SJCRH30 (cell line): ENCODE data around the gene DAPK2. TPM values are rescaled to one million over a fixed set of nuclear protein-coding genes. Genes with fewer than 3 reads are reported as not detected.

Experiments used
- DNase-seq, 2 experiments: peaks; one replicate each; pipeline ENCODE4 v3.0.0-alpha.2; 2015 to 2020
- H3K27ac ChIP-seq: fragments of 250-450 bp; sonication (Bioruptor Pico); 2 replicates; pipeline ENCODE4 v1.5.1; 2020; ENCODE audit warnings: mild to moderate bottlenecking, moderate library complexity
- H3K27me3 ChIP-seq: fragments of 250-450 bp; sonication (Bioruptor Pico); 2 replicates; pipeline ENCODE4 v1.5.1; 2020; ENCODE audit warnings: mild to moderate bottlenecking, moderate library complexity
- H3K36me3 ChIP-seq: fragments of 250-450 bp; sonication (Bioruptor Pico); 2 replicates; pipeline ENCODE4 v1.5.1; 2020; ENCODE audit warnings: mild to moderate bottlenecking, moderate library complexity
- H3K4me1 ChIP-seq: fragments of 250-450 bp; sonication (Bioruptor Pico); 2 replicates; pipeline ENCODE4 v1.5.1; 2020; ENCODE audit warnings: mild to moderate bottlenecking, moderate library complexity
- H3K4me3 ChIP-seq: fragments of 250-450 bp; sonication (Bioruptor Pico); 2 replicates; pipeline ENCODE4 v1.5.1; 2020; ENCODE audit warnings: mild to moderate bottlenecking, moderate library complexity
- H3K9me3 ChIP-seq: fragments of 250-450 bp; sonication (Bioruptor Pico); replicated peaks from 2 replicates; pipeline ENCODE4 v1.5.1; 2020; ENCODE audit warnings: mild to moderate bottlenecking, moderate library complexity
- total RNA-seq: library from RNA; depleted of rRNA; stranded (reverse); fragments of >200 nt; shearing (Covaris generic); gene quantifications from 2 replicates; pipeline ENCODE4 v1.2.3, GENCODE V29; 2014

Gene DAPK2
- total RNA-seq, 1 experiment from 2014 or later: 0.85 TPM

GRCh38 chr15:64003182-64003581 is 43.1 kb downstream of the DAPK2 start:
- peaks cover 16% of the 10 kb centered on the region; the same call in 1 of the 2 replicates for H3K4me1 ChIP-seq
- H3K36me3 ChIP-seq: no peaks in the 10 kb centered on the region
- no peak overlapping the region for H3K4me3 ChIP-seq
- no peak for DNase-seq
- no peaks in the 10 kb centered on the region for H3K9me3 ChIP-seq
- H3K27me3 ChIP-seq: no peaks in the 10 kb centered on the region
- no peak overlapping the region for H3K27ac ChIP-seq

- H3K4me3 ChIP-seq: no peak overlapping the region
- H3K36me3 ChIP-seq: no peaks in the 10 kb centered on the region
- H3K4me1 ChIP-seq: peaks cover 20% of the 10 kb centered on the region; the same call in 1 of the 2 replicates
- no peak overlapping the region for H3K27ac ChIP-seq
- H3K27me3 ChIP-seq: no peaks in the 10 kb centered on the region
- H3K9me3 ChIP-seq: no peaks in the 10 kb centered on the region
- DNase-seq: no peak
These were observed 45.1 kb downstream of the DAPK2 start for GRCh38 chr15:64001148-64001547.

GRCh38 chr15:64000183-64000951 is 45.9 kb downstream of the DAPK2 start:
- Histone ChIP-seq H3K36me3 (no peaks in the 10 kb centered on the region), H3K9me3 (no peaks in the 10 kb centered on the region), H3K4me1 (peaks cover 20% of the 10 kb centered on the region; the same call in 1 of the 2 replicates), H3K27me3 (no peaks in the 10 kb centered on the region), H3K27ac (no peak overlapping the region), H3K4me3 (no peak overlapping the region)
- DNase-seq: no peak

GRCh38 chr15:63999177-63999576 is 47.1 kb downstream of the DAPK2 start:
- peak; percentile 55 to 65 for DNase-seq
- Histone ChIP-seq H3K9me3 (no peaks in the 10 kb centered on the region), H3K36me3 (no peaks in the 10 kb centered on the region), H3K27ac (no peak overlapping the region), H3K4me3 (no peak overlapping the region), H3K4me1 (peaks cover 20% of the 10 kb centered on the region; the same call in 1 of the 2 replicates), H3K27me3 (no peaks in the 10 kb centered on the region)

GRCh38 chr15:63998489-63998888 is 47.8 kb downstream of the DAPK2 start:
- no peak overlapping the region for H3K27ac ChIP-seq
- H3K27me3 ChIP-seq: no peaks in the 10 kb centered on the region
- H3K9me3 ChIP-seq: no peaks in the 10 kb centered on the region
- H3K4me1 ChIP-seq: peaks cover 20% of the 10 kb centered on the region; the same call in 1 of the 2 replicates
- DNase-seq: no peak
- H3K4me3 ChIP-seq: no peak overlapping the region
- H3K36me3 ChIP-seq: no peaks in the 10 kb centered on the region

GRCh38 chr15:63997715-63998442 is 48.4 kb downstream of the DAPK2 start:
- H3K4me3 ChIP-seq: no peak overlapping the region
- DNase-seq: no peak
- peaks cover 20% of the 10 kb centered on the region; the same call in 1 of the 2 replicates for H3K4me1 ChIP-seq
- H3K27me3 ChIP-seq: no peaks in the 10 kb centered on the region
- no peaks in the 10 kb centered on the region for H3K9me3 ChIP-seq
- no peaks in the 10 kb centered on the region for H3K36me3 ChIP-seq
- no peak overlapping the region for H3K27ac ChIP-seq

- no peaks in the 10 kb centered on the region for H3K27me3 ChIP-seq
- no peaks in the 10 kb centered on the region for H3K9me3 ChIP-seq
- H3K4me1 ChIP-seq: peaks cover 20% of the 10 kb centered on the region; the same call in 1 of the 2 replicates
- no peaks in the 10 kb centered on the region for H3K36me3 ChIP-seq
- no peak overlapping the region for H3K27ac ChIP-seq
- H3K4me3 ChIP-seq: no peak overlapping the region
- no peak for DNase-seq
These were observed 49.4 kb downstream of the DAPK2 start for GRCh38 chr15:63996794-63997357.

- Histone ChIP-seq H3K27ac (no peak overlapping the region), H3K27me3 (no peaks in the 10 kb centered on the region)
- DNase-seq: no peak
These were observed 50.5 kb downstream of the DAPK2 start for GRCh38 chr15:63995789-63996188.

GRCh38 chr15:63994073-63994600 is 52.1 kb downstream of the DAPK2 start:
- no peak overlapping the region for H3K27ac ChIP-seq
- DNase-seq: no peak
- H3K4me1 ChIP-seq: peaks cover 16% of the 10 kb centered on the region; the same call in 1 of the 2 replicates
- H3K36me3 ChIP-seq: no peaks in the 10 kb centered on the region
- no peaks in the 10 kb centered on the region for H3K9me3 ChIP-seq
- no peaks in the 10 kb centered on the region for H3K27me3 ChIP-seq
- H3K4me3 ChIP-seq: no peak overlapping the region

More at GRCh38 chr15:63995789-63996188, 50.5 kb downstream of the DAPK2 start:
- H3K36me3 ChIP-seq: no peaks in the 10 kb centered on the region
- no peak overlapping the region for H3K4me3 ChIP-seq
- H3K9me3 ChIP-seq: no peaks in the 10 kb centered on the region
- peaks cover 22% of the 10 kb centered on the region; the same call in 1 of the 2 replicates for H3K4me1 ChIP-seq

GRCh38 chr15:63992300-63992699 is 54.0 kb downstream of the DAPK2 start:
- Histone ChIP-seq H3K27ac (no peak overlapping the region), H3K4me1 (0 out of 2 replicates have a peak, but pooled peaks cover 3% of the 10 kb centered on the region), H3K4me3 (no peak overlapping the region), H3K36me3 (no peaks in the 10 kb centered on the region), H3K27me3 (no peaks in the 10 kb centered on the region), H3K9me3 (no peaks in the 10 kb centered on the region)
- no peak for DNase-seq

- Histone ChIP-seq H3K4me1 (0 out of 2 replicates have a peak, but pooled peaks cover 3% of the 10 kb centered on the region), H3K27ac (no peak overlapping the region), H3K27me3 (no peaks in the 10 kb centered on the region), H3K4me3 (no peak overlapping the region), H3K36me3 (no peaks in the 10 kb centered on the region), H3K9me3 (no peaks in the 10 kb centered on the region)
- DNase-seq: no peak
These were observed 54.6 kb downstream of the DAPK2 start for GRCh38 chr15:63991706-63992105.

- no peak for DNase-seq
- no peaks in the 10 kb centered on the region for H3K36me3 ChIP-seq
- no peaks in the 10 kb centered on the region for H3K9me3 ChIP-seq
- no peak overlapping the region for H3K4me3 ChIP-seq
- H3K27me3 ChIP-seq: no peaks in the 10 kb centered on the region
- 0 out of 2 replicates have a peak, but pooled peaks cover 3% of the 10 kb centered on the region for H3K4me1 ChIP-seq
- no peak overlapping the region for H3K27ac ChIP-seq
These were observed 55.8 kb downstream of the DAPK2 start for GRCh38 chr15:63990454-63990853.

- H3K4me3 ChIP-seq: no peak overlapping the region
- H3K4me1 ChIP-seq: 0 out of 2 replicates have a peak, but pooled peaks cover 3% of the 10 kb centered on the region
These were observed 58.4 kb downstream of the DAPK2 start for GRCh38 chr15:63987796-63988378.

GRCh38 chr15:63986751-63987341 is 59.4 kb downstream of the DAPK2 start:
- Histone ChIP-seq H3K4me3 (no peak overlapping the region), H3K9me3 (no peaks in the 10 kb centered on the region), H3K4me1 (0 out of 2 replicates have a peak, but pooled peaks cover 3% of the 10 kb centered on the region), H3K27me3 (no peaks in the 10 kb centered on the region), H3K36me3 (no peaks in the 10 kb centered on the region), H3K27ac (no peak overlapping the region)
- DNase-seq: no peak

More at GRCh38 chr15:63987796-63988378, 58.4 kb downstream of the DAPK2 start:
- H3K27ac ChIP-seq: no peak overlapping the region
- no peaks in the 10 kb centered on the region for H3K9me3 ChIP-seq
- no peaks in the 10 kb centered on the region for H3K27me3 ChIP-seq
- no peaks in the 10 kb centered on the region for H3K36me3 ChIP-seq
- no peak for DNase-seq
